A549 (cell line): Measurements from ENCODE around the gene TMEM164.

Source experiments
- MAFK ChIP-seq: fragments of 450-650 bp; IDR thresholded peaks from 2 replicates; pipeline ENCODE4 v1.6.1; 2014; ENCODE audit not compliant: partially characterized antibody
- PHF8 ChIP-seq: fragments of 200-600 bp; sonication (generic); IDR thresholded peaks from 2 replicates; pipeline ENCODE4 v1.6.1; 2016; ENCODE audit warnings: low read depth, mild to moderate bottlenecking, antibody characterized with exemption, moderate library complexity, borderline replicate concordance
- RCOR1 ChIP-seq: fragments of 150-350 bp; IDR thresholded peaks from 2 replicates; pipeline ENCODE4 v1.6.1; 2014; ENCODE audit warnings: antibody characterized with exemption, low read length, low read depth
- TF ChIP-seq, protein P1 (sequence below): fragments of >200 bp; sonication (Bioruptor Twin); formaldehyde crosslinking; IDR thresholded peaks from 3 replicates; pipeline ENCODE4 v1.5.1; 2016

DNA sequence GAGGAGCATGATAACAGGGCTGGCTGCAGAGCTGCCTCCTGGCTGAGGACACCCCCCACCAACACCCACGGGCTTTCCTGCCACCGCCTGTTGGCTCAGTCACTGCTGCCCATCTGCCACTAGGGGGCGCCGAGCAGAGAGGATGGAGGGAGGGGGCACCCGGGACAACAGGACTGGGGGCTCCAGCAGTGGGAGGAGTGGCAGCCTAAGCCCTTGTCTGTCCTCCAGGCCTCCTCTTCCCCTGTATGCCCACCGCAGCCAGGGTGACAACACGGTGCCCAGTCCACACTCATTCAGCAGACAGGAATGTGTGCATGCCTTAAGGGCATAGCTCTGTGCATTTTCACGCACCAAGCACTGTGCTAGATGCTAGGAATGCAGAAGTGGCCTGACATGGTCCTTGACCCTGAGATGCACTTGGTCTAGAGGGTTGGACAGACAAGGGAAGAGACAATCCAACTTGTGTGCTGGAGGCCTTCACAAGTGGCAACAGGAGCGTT lies 165.1 kb downstream of the TMEM164 start:
- TF ChIP-seq RCOR1 (no peak), MAFK (no peak), PHF8 (no peak)
- TF ChIP-seq, protein P1, sequence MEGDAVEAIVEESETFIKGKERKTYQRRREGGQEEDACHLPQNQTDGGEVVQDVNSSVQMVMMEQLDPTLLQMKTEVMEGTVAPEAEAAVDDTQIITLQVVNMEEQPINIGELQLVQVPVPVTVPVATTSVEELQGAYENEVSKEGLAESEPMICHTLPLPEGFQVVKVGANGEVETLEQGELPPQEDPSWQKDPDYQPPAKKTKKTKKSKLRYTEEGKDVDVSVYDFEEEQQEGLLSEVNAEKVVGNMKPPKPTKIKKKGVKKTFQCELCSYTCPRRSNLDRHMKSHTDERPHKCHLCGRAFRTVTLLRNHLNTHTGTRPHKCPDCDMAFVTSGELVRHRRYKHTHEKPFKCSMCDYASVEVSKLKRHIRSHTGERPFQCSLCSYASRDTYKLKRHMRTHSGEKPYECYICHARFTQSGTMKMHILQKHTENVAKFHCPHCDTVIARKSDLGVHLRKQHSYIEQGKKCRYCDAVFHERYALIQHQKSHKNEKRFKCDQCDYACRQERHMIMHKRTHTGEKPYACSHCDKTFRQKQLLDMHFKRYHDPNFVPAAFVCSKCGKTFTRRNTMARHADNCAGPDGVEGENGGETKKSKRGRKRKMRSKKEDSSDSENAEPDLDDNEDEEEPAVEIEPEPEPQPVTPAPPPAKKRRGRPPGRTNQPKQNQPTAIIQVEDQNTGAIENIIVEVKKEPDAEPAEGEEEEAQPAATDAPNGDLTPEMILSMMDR, result peak; percentile 39
